Measurements from ENCODE around the gene CKS2.

Gene CKS2

GRCh38 chr9:89354471-89354870, 43.5 kb downstream of the CKS2 start:
- no peak for DNase-seq (ENCODE audit: low read depth)
- TF ChIP-seq CTCF (IDR thresholded peaks at IDR 0.05; ENCODE audit: low read length, missing control alignments): no peak
- no peak overlapping the region for H3K4me3 ChIP-seq (replicated peaks; ENCODE audit: low read depth, low read length)

- no peak for TF ChIP-seq CTCF (IDR thresholded peaks at IDR 0.05; ENCODE audit: low read length, missing control alignments)
- DNase-seq (ENCODE audit: low read depth): no peak
Measured at GRCh38 chr9:89356782-89357181, 45.8 kb downstream of the CKS2 start.

GRCh38 chr9:89357331-89358197, 46.6 kb downstream of the CKS2 start:
- DNase-seq (ENCODE audit: low read depth): no peak
- H3K4me3 ChIP-seq (replicated peaks; ENCODE audit: low read depth, low read length): no peak overlapping the region
- no peak for TF ChIP-seq CTCF (IDR thresholded peaks at IDR 0.05; ENCODE audit: low read length, missing control alignments)

More at GRCh38 chr9:89356782-89357181, 45.8 kb downstream of the CKS2 start:
- H3K4me3 ChIP-seq (replicated peaks; ENCODE audit: low read depth, low read length): no peak overlapping the region

- no peak overlapping the region for H3K4me3 ChIP-seq (replicated peaks; ENCODE audit: low read depth, low read length)
- no peak for TF ChIP-seq CTCF (IDR thresholded peaks at IDR 0.05; ENCODE audit: low read length, missing control alignments)
- DNase-seq (ENCODE audit: low read depth): no peak
Measured at GRCh38 chr9:89358376-89358916, 47.5 kb downstream of the CKS2 start.

- no peak for TF ChIP-seq CTCF (IDR thresholded peaks at IDR 0.05; ENCODE audit: low read length, missing control alignments)
- no peak for DNase-seq (ENCODE audit: low read depth)
- H3K4me3 ChIP-seq (replicated peaks; ENCODE audit: low read depth, low read length): no peak overlapping the region
Measured at GRCh38 chr9:89358985-89359384, 48.0 kb downstream of the CKS2 start.

- no peak overlapping the region for H3K4me3 ChIP-seq (replicated peaks; ENCODE audit: low read depth, low read length)
- no peak for TF ChIP-seq CTCF (IDR thresholded peaks at IDR 0.05; ENCODE audit: low read length, missing control alignments)
- DNase-seq (ENCODE audit: low read depth): no peak
Measured at GRCh38 chr9:89359751-89360261, 48.8 kb downstream of the CKS2 start.
